ENCODE results near the gene ZNF709.
"Not testable (repeated sequence)": the region's sequence is repeated elsewhere in the genome, so short reads cannot be mapped to it uniquely, and the experiment has no call there.

ZNF709 gene

DNA sequence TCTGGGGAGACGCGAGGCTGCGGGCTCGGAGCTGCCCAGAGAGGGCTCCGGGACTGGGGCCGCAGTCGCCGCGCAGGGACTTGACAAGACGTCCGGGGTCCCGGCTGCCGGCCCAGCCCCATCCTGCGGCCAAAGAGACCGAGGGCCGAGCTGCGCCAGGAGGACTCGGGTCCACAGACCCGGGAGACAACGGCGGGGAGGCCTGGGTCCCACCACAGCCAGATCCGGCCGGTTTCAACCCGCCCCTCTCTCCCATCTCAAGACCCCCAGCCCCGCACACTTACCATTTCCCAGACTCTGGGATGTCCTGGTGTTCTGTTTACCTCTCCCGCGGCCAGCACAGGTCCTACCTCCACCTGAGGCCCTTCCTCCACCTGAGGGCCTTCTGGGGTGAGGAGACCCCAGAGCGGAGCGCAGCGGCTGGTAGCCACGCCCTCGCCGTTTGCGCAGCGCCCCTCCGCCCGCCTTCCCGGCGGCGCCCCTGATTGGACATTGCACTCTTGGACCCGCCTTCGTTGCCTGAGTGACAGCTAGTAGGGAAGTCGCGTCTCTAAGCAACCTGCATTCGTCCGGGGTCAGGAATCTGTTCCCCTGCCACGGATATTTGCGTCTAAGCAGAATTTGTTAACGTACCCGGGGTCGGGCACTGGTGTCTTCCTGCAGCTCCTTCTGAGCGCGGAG is at the start of gene ZNF709:
Gene ZNF709 (minus strand): TSS at position 446 of the 681 bp plus-strand sequence. CDS start 159 bp downstream, at position 287.
- DNase-seq, result peak; percentile 72 to 88 (median 84)

DNA sequence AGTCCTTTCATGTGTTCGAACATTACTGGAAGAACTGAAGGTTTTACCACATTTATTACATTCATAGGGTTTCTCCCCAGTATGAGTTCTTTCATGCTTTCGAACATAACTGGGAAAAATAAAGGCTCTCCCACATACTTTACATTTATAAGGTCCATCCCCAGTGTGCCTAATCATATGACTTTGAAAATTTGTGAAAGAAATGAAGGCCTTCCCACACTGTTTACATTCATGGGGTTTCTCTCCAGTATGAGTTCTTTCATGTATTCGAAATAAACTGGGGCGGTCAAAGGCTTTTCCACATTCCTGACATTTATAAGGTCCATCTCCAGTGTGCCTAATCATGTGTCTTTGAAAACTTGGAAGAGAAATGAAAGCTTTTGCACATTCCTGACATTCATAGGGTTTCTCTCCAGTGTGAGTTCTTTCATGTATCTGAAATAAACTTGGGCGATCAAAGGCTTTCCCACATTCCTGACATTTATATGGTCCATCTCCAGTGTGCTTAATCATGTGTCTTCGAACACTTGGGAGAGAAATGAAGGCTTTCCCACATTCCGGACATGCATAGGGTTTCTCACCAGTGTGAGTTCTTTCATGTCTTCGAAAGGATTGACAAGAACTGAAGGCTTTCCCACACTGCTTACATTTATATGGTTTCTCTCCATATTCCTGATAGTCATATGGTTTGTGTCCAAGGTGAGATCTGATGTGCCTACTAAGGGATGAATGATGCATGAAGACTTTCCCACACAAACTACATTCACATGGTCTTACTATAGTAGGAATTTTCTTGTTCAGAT is 42.6 kb upstream of the ZNF709 start:
- DNase-seq, result peak in 2 of 6 experiments; percentile 8 to 15

GRCh38 chr19:12526542-12526941 is 41.9 kb upstream of the ZNF709 start:
- no peak for DNase-seq

- no peak for DNase-seq
Measured at GRCh38 chr19:12521996-12522395, 37.4 kb upstream of the ZNF709 start.

GRCh38 chr19:12513531-12514061 is 29.0 kb upstream of the ZNF709 start:
- no peak for DNase-seq

GRCh38 chr19:12497032-12497431 is 12.4 kb upstream of the ZNF709 start:
- DNase-seq, result no peak

GRCh38 chr19:12496480-12496879 is 11.9 kb upstream of the ZNF709 start:
- DNase-seq, result no peak

GRCh38 chr19:12495002-12495802 is 10.6 kb upstream of the ZNF709 start:
- DNase-seq, result peak; percentile 85 to 92 (median 90)

DNA sequence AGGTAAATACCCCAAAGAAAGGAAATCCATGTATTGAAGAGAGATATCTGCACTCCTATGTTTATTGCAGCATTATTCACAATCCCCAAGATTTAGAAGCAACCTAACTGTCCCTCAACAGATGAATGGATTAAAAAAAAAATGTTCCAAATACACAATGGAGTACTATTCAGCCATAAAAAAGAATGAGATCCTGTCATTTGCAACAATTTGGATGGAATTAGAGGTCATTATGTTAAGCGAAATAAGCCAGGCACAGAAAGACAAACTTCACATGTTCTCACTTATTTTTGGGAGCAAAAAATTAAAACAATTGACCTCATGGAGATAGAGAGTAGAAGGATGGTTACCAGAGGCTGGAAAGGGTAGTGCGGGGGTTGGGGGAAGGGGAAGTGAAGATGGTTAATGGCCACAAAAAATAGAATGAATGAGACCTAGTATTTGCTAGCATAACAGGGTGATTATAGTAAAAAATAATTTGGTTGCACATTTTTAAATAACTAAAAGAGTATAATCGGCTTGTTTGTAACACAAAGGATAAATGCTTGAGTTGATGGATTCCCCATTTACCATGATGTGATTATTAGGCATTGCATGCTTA is 9.7 kb upstream of the ZNF709 start:
- DNase-seq, result no peak

- not testable (repeated sequence) for DNase-seq
Measured at GRCh38 chr19:12486265-12486783, 1.7 kb upstream of the ZNF709 start.

GRCh38 chr19:12485571-12485970 is 955 bp upstream of the ZNF709 start:
- DNase-seq, result no peak

- DNase-seq, result no peak
Measured at GRCh38 chr19:12485052-12485416, 418 bp upstream of the ZNF709 start.

DNA sequence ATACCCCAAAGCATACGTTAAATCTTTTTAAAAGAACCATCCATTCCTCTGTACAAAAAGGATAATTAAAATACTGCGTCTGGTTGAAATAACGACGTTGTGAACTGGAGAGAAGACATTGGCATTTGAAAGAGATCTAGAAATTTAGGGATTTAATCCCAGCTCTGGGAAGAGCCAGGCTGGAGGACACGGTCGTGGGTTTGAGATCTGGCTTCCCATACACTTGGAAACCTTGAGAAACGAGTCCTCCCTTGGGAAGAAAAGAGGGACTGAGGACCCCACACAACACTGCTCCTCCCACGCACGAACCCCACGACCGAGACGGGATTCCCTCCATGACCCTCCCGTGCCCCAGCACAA is 625 bp downstream of the ZNF709 start:
- DNase-seq, result peak in 1 of 6 experiments; percentile 44

GRCh38 chr19:12482509-12482886 is 2.1 kb downstream of the ZNF709 start:
- no peak for DNase-seq

DNA sequence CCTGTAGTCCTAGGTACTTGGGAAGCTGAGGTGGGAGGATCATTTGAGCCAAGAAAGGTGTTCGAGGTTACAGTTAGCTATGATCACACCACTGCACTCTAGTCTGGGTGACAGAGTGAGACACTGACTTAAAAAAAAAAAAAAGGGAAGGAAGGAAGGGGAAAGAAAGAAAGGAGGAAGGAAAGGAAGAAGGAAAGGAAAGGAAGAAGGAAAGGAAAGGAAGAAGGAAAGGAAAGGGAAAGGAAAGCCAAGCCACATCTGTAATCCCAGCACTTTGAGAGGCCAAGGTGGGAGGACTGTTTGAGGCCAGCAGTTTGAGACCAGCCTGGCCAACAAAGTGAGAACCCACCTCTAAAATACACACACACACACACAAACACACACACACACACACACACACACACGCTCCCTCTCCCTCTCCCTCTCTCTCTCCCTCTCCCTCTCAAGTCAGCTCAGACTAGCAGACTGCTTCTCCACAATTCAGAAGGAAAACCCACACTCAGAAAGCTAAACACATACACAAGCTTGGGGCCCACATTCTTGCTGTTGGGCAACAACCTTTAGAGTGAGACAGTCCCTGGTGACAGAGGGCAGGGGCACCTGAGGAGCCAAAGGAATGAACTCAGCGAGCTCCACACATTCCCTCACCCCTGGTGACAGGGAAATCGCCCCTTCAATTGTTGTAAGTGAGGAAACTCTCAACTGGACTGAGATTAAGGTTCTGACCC is 2.7 kb downstream of the ZNF709 start:
- DNase-seq, result no peak

DNA sequence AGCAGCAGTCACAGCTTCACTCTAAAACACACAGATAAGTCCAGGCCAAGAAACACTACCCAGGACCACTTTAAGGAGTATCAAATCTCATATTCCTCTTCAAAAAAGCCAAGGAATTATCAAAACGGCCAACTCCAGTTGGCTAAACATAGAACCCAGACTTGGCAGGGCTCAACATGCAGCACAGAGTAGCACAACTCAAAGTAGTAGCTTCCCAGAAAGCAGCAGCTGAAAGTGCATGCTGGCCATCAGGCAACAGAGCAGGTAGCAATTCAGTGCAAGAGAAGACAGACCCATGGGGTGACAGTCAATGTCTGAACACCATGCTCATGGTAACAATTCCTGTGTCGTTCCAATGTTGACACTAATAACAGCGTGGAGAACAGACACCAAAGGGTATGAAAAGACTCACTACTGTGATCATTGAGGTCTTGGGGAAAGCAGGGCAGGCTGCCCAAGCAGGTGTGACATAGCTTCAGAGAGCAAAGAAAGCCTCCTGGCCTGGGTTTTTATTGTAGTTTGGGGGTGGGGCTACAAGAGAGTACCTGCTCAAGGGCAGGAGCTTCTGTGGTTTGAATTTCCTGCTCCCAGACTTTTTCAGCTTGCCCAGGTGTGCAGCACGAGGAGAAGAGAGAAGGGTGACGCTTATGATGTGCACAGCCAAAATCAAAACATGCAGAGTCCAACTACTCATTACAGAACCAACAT is 6.2 kb downstream of the ZNF709 start:
- peak in 2 of 6 experiments; percentile 25 to 38 for DNase-seq

GRCh38 chr19:12467651-12468050 is 17.0 kb downstream of the ZNF709 start:
- not testable (repeated sequence) for DNase-seq

- no peak for DNase-seq
Measured at GRCh38 chr19:12465211-12465610, 19.4 kb downstream of the ZNF709 start.

- DNase-seq, result no peak
Measured at GRCh38 chr19:12464769-12465168, 19.8 kb downstream of the ZNF709 start.

GRCh38 chr19:12464139-12464538 is 20.5 kb downstream of the ZNF709 start:
- DNase-seq, result not testable (repeated sequence)

DNA sequence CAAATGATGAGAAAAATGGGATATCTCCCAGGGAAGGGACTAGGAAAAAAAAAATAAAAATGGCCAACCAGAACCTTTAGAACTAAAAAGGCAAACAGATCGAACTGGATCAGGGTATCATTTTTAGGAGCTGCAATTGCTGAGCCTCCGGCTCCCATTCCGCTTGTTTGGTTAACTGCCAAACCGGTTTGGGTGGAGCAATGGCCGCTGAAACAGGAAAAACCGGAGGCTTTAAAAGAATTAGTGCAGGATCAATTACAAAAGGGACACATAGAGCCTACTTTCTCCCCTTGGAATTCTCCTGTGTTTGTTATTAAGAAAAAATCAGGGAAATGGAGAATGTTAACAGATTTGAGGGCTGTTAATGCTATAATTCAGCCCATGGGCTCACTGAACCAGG is 31.1 kb downstream of the ZNF709 start:
- DNase-seq, result no peak
